K562 (cell line): ENCODE data around the gene TMEM203. TPM values are rescaled to one million over a fixed set of nuclear protein-coding genes. Genes with fewer than 3 reads are reported as not detected.

ENCODE experiments used
- CC2D1A ChIP-seq: fragments of 450-650 bp; IDR thresholded peaks from 2 replicates; pipeline ENCODE4 v1.6.1; 2017; ENCODE audit warnings: mild to moderate bottlenecking
- CTBP1 ChIP-seq: fragments of 450-650 bp; IDR thresholded peaks from 2 replicates; pipeline ENCODE4 v1.6.1; 2016; ENCODE audit warnings: borderline replicate concordance
- CTCFL ChIP-seq: IDR thresholded peaks from 2 replicates; pipeline ENCODE4 v1.6.1; 2011; ENCODE audit warnings: borderline replicate concordance, low read depth, mild to moderate bottlenecking, moderate library complexity, low read length; ENCODE audit not compliant: insufficient read depth, poor library complexity, severe bottlenecking
- ETV6 ChIP-seq, 3 experiments: fragments of 150-350 bp in 1 of 3; sonication (generic) in 1 of 3; formaldehyde crosslinking in 1 of 3; IDR thresholded peaks; 2 replicates each; pipeline versions ENCODE4 v1.6.1 to v1.8.0; 2014 to 2022; ENCODE audit warnings: borderline replicate concordance in 2 of 3, low read depth in 2 of 3, antibody characterized with exemption in 1 of 3, low read length in 1 of 3, mild to moderate bottlenecking in 1 of 3, missing genetic modification reagents in 1 of 3
- FUS ChIP-seq: fragments of 200-400 bp; formaldehyde crosslinking; optimal IDR thresholded peaks from 2 replicates; pipeline ENCODE3; 2017; ENCODE audit warnings: low read depth, low read length
- GTF2A2 ChIP-seq: IDR thresholded peaks from 2 replicates; pipeline ENCODE4 v1.6.1; 2016; ENCODE audit warnings: mild to moderate bottlenecking, missing genetic modification characterization, missing compliant biosample characterization
- JUN ChIP-seq, 2 experiments: sonication (generic) in 1 of 2; formaldehyde crosslinking in 1 of 2; IDR thresholded peaks; 2 replicates each; pipeline versions ENCODE4 v1.6.1 to v1.8.0; 2012 to 2022; ENCODE audit warnings: borderline replicate concordance in 2 of 2, mild to moderate bottlenecking in 2 of 2, improper control_type of control experiment in 1 of 2, low read depth in 1 of 2, low read length in 1 of 2, missing genetic modification reagents in 1 of 2
- NCOA6 ChIP-seq: fragments of 450-650 bp; IDR thresholded peaks from 2 replicates; pipeline ENCODE4 v1.6.1; 2017; ENCODE audit warnings: mild to moderate bottlenecking
- NR4A1 ChIP-seq, 2 experiments: fragments of 250-450 bp in 1 of 2; fragments of 450-650 bp in 1 of 2; sonication (Bioruptor Pico) in 1 of 2; IDR thresholded peaks; 2 replicates each; pipeline versions ENCODE4 v1.4.0 to v1.6.1; 2016 to 2020; ENCODE audit warnings: mild to moderate bottlenecking in 2 of 2, missing compliant biosample characterization in 1 of 2, missing genetic modification characterization in 1 of 2, moderate library complexity in 1 of 2
- PRMT5 ChIP-seq: sonication (generic); formaldehyde crosslinking; IDR thresholded peaks from 2 replicates; pipeline ENCODE4 v1.5.0; 2020; ENCODE audit warnings: missing genetic modification reagents
- RBBP5 ChIP-seq: fragments of 200-600 bp; sonication (generic); IDR thresholded peaks from 2 replicates; pipeline ENCODE4 v1.6.1; 2012; ENCODE audit warnings: borderline replicate concordance, mild to moderate bottlenecking, low read length, control low read depth, inconsistent platforms; ENCODE audit not compliant: insufficient read depth, poor library complexity, severe bottlenecking
- RBM17 ChIP-seq: fragments of 200-400 bp; formaldehyde crosslinking; IDR thresholded peaks from 2 replicates; pipeline ENCODE4 v1.6.1; 2017; ENCODE audit warnings: low read depth, mild to moderate bottlenecking, low read length, borderline replicate concordance
- STAT6 ChIP-seq: sonication (generic); formaldehyde crosslinking; IDR thresholded peaks from 2 replicates; pipeline ENCODE4 v1.8.1; 2023; ENCODE audit warnings: mild to moderate bottlenecking, missing genetic modification reagents
- THAP12 ChIP-seq: fragments of 250-450 bp; sonication (Bioruptor Pico); IDR thresholded peaks from 2 replicates; pipeline ENCODE4 v1.9.0; 2021; ENCODE audit warnings: mild to moderate bottlenecking, inconsistent platforms
- ZBED1 ChIP-seq: IDR thresholded peaks from 2 replicates; pipeline ENCODE4 v1.6.1; 2014
- ZBTB26 ChIP-seq: fragments of 450-650 bp; formaldehyde crosslinking; IDR thresholded peaks from 2 replicates; pipeline ENCODE4 v1.4.0; 2022; ENCODE audit warnings: missing genetic modification characterization
- ZC3H8 ChIP-seq: fragments of 450-650 bp; IDR thresholded peaks from 2 replicates; pipeline ENCODE4 v1.6.1; 2017
- ZNF212 ChIP-seq: fragments of 450-650 bp; formaldehyde crosslinking; IDR thresholded peaks from 2 replicates; pipeline ENCODE4 v1.4.0; 2020; ENCODE audit warnings: mild to moderate bottlenecking
- polyA plus RNA-seq, 8 experiments: library from polyadenylated mRNA; depleted of rRNA in 4 of 8; stranded (reverse) in 5 of 8; unstranded in 3 of 8; fragments of >200 nt; fragmentation: Nextera tagmentation in 2 of 8; fragmentation: Illumina TruSeq in 1 of 8; extraction: Ambion mirVana in 2 of 8; extraction: Trizol in 1 of 8; gene quantifications; 2 replicates each; pipeline versions ENCODE4 v1.2.1 to v1.2.3, GENCODE V29; 2011 to 2014; ENCODE audit warnings: inconsistent platforms in 1 of 8, missing spikeins in 1 of 8
- total RNA-seq, 7 experiments: library from RNA; depleted of rRNA in 6 of 7; stranded (reverse); fragments of >200 nt in 6 of 7; fragmentation: Illumina TruSeq in 2 of 7; extraction: Trizol in 2 of 7; gene quantifications; 2 replicates each; pipeline versions ENCODE4 v1.2.1 to v1.2.3, GENCODE V29; 2011 to 2021; ENCODE audit warnings: low replicate concordance in 1 of 7

TMEM203 gene
- total and polyA plus RNA-seq, 9 of the 15 experiments (the other 6 are each of a cell fraction or from before 2014, with no cell fraction given), result 8.8 to 59.5 (median 37.6) TPM

- TF ChIP-seq ETV6 (IDR thresholded peaks at IDR 0.05; ENCODE audit: borderline replicate concordance in 1 of 2, low read depth in 2 of 2, low read length in 1 of 2), result 0 out of 4 replicates have a peak, but pooled peaks of 1 of the 2 experiments have one; percentile 39
- no peak for TF ChIP-seq ETV6 (CRISPR knock-in tag; IDR thresholded peaks at IDR 0.05; ENCODE audit: borderline replicate concordance)
- no peak for TF ChIP-seq ZBTB26
- no peak for TF ChIP-seq ZBED1
- no peak for TF ChIP-seq FUS
- TF ChIP-seq ZNF212 (CRISPR knock-in tag), result no peak
- TF ChIP-seq RBM17, result no peak
- TF ChIP-seq ZC3H8, result no peak
- no peak for TF ChIP-seq NCOA6
- no peak for TF ChIP-seq GTF2A2 (tag)
- TF ChIP-seq CTBP1, result peak; percentile 84
- no peak for TF ChIP-seq JUN (IDR thresholded peaks at IDR 0.05; ENCODE audit: borderline replicate concordance, low read depth, low read length)
- no peak for TF ChIP-seq JUN (CRISPR knock-in tag; IDR thresholded peaks at IDR 0.05; ENCODE audit: borderline replicate concordance)
- no peak for TF ChIP-seq PRMT5 (CRISPR knock-in tag)
- no peak for TF ChIP-seq NR4A1 (CRISPR knock-in tag; IDR thresholded peaks at IDR 0.05)
- TF ChIP-seq NR4A1 (tag; IDR thresholded peaks at IDR 0.05), result peak; percentile 74; the same call in 1 of the 2 replicates
- TF ChIP-seq RBBP5, result no peak
- 0 out of 2 replicates have a peak, but pooled peaks have one; percentile 76 for TF ChIP-seq STAT6 (CRISPR knock-in tag)
- peak; percentile 72; the same call in 1 of the 2 replicates for TF ChIP-seq CC2D1A
- no peak for TF ChIP-seq THAP12 (CRISPR knock-in tag)
- TF ChIP-seq CTCFL, result no peak
These were observed 30.9 kb upstream of the TMEM203 start (continued) for GRCh38 chr9:137236238-137236935.
